K562 (cell line): Measurements from ENCODE around the gene DUSP19. TPM values are rescaled to one million over a fixed set of nuclear protein-coding genes. Genes with fewer than 3 reads are reported as not detected.

Source experiments
- ARID3A ChIP-seq: IDR thresholded peaks from 2 replicates; pipeline ENCODE4 v1.6.1; 2012; ENCODE audit warnings: low read depth, low read length, improper control_type of control experiment, borderline replicate concordance
- ATF2 ChIP-seq: sonication (generic); formaldehyde crosslinking; IDR thresholded peaks from 2 replicates; pipeline ENCODE4 v1.8.1; 2022; ENCODE audit warnings: missing genetic modification reagents
- BACH1 ChIP-seq: fragments of 200-800 bp; sonication (Bioruptor generic); IDR thresholded peaks from 2 replicates; pipeline ENCODE4 v1.6.1; 2016; ENCODE audit warnings: missing genetic modification characterization, missing compliant biosample characterization
- CEBPG ChIP-seq, 3 experiments: fragments of 200-800 bp in 1 of 3; sonication (Bioruptor generic) in 1 of 3; sonication (generic) in 1 of 3; formaldehyde crosslinking in 1 of 3; IDR thresholded peaks in 2 of 3; conservative IDR thresholded peaks in 1 of 3; 2 replicates each; pipeline versions ENCODE4 v1.6.1 to v1.8.0; 2016 to 2022; ENCODE audit warnings: missing compliant biosample characterization in 2 of 3, missing genetic modification characterization in 2 of 3, mild to moderate bottlenecking in 1 of 3, missing genetic modification reagents in 1 of 3
- COPS2 ChIP-seq: fragments of 450-650 bp; conservative IDR thresholded peaks from 2 replicates; pipeline ENCODE4 v1.6.1; 2016; ENCODE audit warnings: mild to moderate bottlenecking, moderate library complexity
- CTCF ChIP-seq, 3 experiments: IDR thresholded peaks in 2 of 3; conservative IDR thresholded peaks in 1 of 3; 2 replicates each; pipeline ENCODE4 v1.5.1; 2011 to 2012; ENCODE audit warnings: low read length in 3 of 3, mild to moderate bottlenecking in 3 of 3, control low read depth in 2 of 3, improper control_type of control experiment in 1 of 3, inconsistent platforms in 1 of 3, low read depth in 1 of 3, mixed read lengths in 1 of 3, moderate library complexity in 1 of 3; ENCODE audit not compliant: insufficient read depth in 2 of 3
- EP400 ChIP-seq: fragments of 450-650 bp; IDR thresholded peaks from 2 replicates; pipeline ENCODE4 v1.6.1; 2017; ENCODE audit warnings: antibody characterized with exemption, mild to moderate bottlenecking, moderate library complexity
- ID3 ChIP-seq, 2 experiments: fragments of 250-450 bp in 1 of 2; fragments of 450-650 bp in 1 of 2; sonication (Bioruptor Pico) in 1 of 2; IDR thresholded peaks; 2 replicates each; pipeline versions ENCODE4 v1.6.1 to v1.8.0; 2016 to 2021; ENCODE audit warnings: mild to moderate bottlenecking in 2 of 2, moderate library complexity in 2 of 2, missing compliant biosample characterization in 1 of 2, missing genetic modification characterization in 1 of 2
- NR1H2 ChIP-seq: sonication (generic); formaldehyde crosslinking; IDR thresholded peaks from 2 replicates; pipeline ENCODE4 v1.4.0; 2020; ENCODE audit warnings: mild to moderate bottlenecking, missing genetic modification reagents
- POLR2B ChIP-seq: fragments of 450-650 bp; IDR thresholded peaks from 2 replicates; pipeline ENCODE4 v1.6.1; 2018; ENCODE audit warnings: low read depth; ENCODE audit not compliant: partially characterized antibody
- ZNF175 ChIP-seq: fragments of 200-800 bp; sonication (Bioruptor generic); IDR thresholded peaks from 2 replicates; pipeline ENCODE4 v1.6.1; 2016; ENCODE audit warnings: low read depth, mild to moderate bottlenecking, missing genetic modification characterization, missing compliant biosample characterization
- polyA plus RNA-seq, 8 experiments: library from polyadenylated mRNA; depleted of rRNA in 4 of 8; stranded (reverse) in 5 of 8; unstranded in 3 of 8; fragments of >200 nt; fragmentation: Nextera tagmentation in 2 of 8; fragmentation: Illumina TruSeq in 1 of 8; extraction: Ambion mirVana in 2 of 8; extraction: Trizol in 1 of 8; gene quantifications; 2 replicates each; pipeline versions ENCODE4 v1.2.1 to v1.2.3, GENCODE V29; 2011 to 2014; ENCODE audit warnings: inconsistent platforms in 1 of 8, missing spikeins in 1 of 8
- total RNA-seq, 7 experiments: library from RNA; depleted of rRNA in 6 of 7; stranded (reverse); fragments of >200 nt in 6 of 7; fragmentation: Illumina TruSeq in 2 of 7; extraction: Trizol in 2 of 7; gene quantifications; 2 replicates each; pipeline versions ENCODE4 v1.2.1 to v1.2.3, GENCODE V29; 2011 to 2021; ENCODE audit warnings: low replicate concordance in 1 of 7
- TF ChIP-seq, protein P1 (sequence below), 3 experiments: fragments of 200-800 bp in 1 of 3; fragments of 250-450 bp in 1 of 3; fragments of 450-650 bp in 1 of 3; sonication (Bioruptor Pico) in 1 of 3; sonication (Bioruptor generic) in 1 of 3; formaldehyde crosslinking in 1 of 3; IDR thresholded peaks; 2 replicates each; pipeline versions ENCODE4 v1.6.1 to v1.8.0; 2016 to 2022; ENCODE audit warnings: mild to moderate bottlenecking in 2 of 3, missing genetic modification characterization in 2 of 3, missing compliant biosample characterization in 1 of 3, moderate library complexity in 1 of 3
- TF ChIP-seq, protein P2 (sequence below): fragments of 450-650 bp; IDR thresholded peaks from 2 replicates; pipeline ENCODE4 v1.6.1; 2016; ENCODE audit warnings: missing biosample characterization, missing genetic modification characterization

The DUSP19 gene
- total and polyA plus RNA-seq, 9 of the 15 experiments (the other 6 are each of a cell fraction or from before 2014, with no cell fraction given) = 1.6 to 6.3 (median 3.1) TPM

DNA sequence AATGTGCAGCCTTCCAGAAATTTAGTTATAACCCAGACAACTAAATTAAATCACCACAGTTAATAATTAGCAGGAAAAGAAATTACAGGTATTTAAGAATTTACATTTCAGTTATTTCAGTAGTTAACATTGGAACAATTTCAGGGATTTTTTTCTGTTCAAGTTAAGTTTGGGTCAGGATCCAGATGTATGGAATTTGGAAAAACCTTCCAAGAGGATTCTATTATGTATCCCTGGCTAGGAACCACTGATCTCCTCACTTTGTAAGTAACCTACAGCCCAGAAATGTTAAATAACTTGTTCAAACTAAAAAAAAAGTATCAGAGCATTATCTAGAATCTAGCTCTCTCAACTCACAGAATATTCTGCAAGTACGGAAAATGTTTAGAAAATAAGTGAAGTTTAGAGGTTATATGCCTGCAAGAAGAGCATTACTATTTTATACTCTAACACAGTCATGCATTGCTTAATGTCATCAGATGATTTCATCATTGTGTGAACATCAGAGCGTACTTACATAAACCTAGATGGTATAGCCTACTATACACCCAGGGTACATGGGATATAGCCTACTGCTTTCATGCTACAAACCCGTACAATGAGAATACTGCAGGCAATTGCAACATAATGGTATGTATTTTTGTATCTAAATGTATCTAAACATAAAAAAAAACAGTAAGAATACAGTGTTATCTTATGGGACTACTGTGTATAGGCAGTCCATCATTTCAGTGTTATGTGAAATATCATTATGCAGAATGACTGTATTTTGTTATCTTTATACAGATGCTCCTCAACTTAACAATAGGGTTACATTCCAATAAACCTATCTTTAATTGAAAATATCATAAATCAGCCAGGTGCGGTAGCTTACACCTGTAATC lies 46.4 kb upstream of the DUSP19 start (continued):
- no peak for TF ChIP-seq ATF2 (CRISPR knock-in tag)
- TF ChIP-seq ID3 (CRISPR knock-in tag; IDR thresholded peaks at IDR 0.05) = no peak
- no peak for TF ChIP-seq ID3 (tag; IDR thresholded peaks at IDR 0.05)
- TF ChIP-seq ZNF175 = no peak
- TF ChIP-seq CTCF (IDR thresholded peaks at IDR 0.05 in 2 of 3, conservative IDR thresholded peaks at IDR 0.05 in 1 of 3; ENCODE audit: insufficient read depth in 2 of 3, low read depth in 1 of 3, low read length in 3 of 3) = no peak
- TF ChIP-seq BACH1 (tag) = 0 out of 2 replicates have a peak, but pooled peaks have one; percentile 37
- peak; percentile 95 for TF ChIP-seq CEBPG (CRISPR knock-in tag; IDR thresholded peaks at IDR 0.05)
- peak; percentile 98 to 99 for TF ChIP-seq CEBPG (tag; conservative IDR thresholded peaks at IDR 0.05 in 1 of 2, IDR thresholded peaks at IDR 0.05 in 1 of 2)
- no peak for TF ChIP-seq NR1H2 (CRISPR knock-in tag)
- TF ChIP-seq ARID3A = 0 out of 2 replicates have a peak, but pooled peaks have one; percentile 31
- TF ChIP-seq POLR2B = no peak
- TF ChIP-seq, protein P1, sequence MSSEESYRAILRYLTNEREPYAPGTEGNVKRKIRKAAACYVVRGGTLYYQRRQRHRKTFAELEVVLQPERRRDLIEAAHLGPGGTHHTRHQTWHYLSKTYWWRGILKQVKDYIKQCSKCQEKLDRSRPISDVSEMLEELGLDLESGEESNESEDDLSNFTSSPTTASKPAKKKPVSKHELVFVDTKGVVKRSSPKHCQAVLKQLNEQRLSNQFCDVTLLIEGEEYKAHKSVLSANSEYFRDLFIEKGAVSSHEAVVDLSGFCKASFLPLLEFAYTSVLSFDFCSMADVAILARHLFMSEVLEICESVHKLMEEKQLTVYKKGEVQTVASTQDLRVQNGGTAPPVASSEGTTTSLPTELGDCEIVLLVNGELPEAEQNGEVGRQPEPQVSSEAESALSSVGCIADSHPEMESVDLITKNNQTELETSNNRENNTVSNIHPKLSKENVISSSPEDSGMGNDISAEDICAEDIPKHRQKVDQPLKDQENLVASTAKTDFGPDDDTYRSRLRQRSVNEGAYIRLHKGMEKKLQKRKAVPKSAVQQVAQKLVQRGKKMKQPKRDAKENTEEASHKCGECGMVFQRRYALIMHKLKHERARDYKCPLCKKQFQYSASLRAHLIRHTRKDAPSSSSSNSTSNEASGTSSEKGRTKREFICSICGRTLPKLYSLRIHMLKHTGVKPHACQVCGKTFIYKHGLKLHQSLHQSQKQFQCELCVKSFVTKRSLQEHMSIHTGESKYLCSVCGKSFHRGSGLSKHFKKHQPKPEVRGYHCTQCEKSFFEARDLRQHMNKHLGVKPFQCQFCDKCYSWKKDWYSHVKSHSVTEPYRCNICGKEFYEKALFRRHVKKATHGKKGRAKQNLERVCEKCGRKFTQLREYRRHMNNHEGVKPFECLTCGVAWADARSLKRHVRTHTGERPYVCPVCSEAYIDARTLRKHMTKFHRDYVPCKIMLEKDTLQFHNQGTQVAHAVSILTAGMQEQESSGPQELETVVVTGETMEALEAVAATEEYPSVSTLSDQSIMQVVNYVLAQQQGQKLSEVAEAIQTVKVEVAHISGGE (CRISPR knock-in tag; IDR thresholded peaks at IDR 0.05) = no peak
- TF ChIP-seq COPS2 = no peak
- TF ChIP-seq, protein P2, sequence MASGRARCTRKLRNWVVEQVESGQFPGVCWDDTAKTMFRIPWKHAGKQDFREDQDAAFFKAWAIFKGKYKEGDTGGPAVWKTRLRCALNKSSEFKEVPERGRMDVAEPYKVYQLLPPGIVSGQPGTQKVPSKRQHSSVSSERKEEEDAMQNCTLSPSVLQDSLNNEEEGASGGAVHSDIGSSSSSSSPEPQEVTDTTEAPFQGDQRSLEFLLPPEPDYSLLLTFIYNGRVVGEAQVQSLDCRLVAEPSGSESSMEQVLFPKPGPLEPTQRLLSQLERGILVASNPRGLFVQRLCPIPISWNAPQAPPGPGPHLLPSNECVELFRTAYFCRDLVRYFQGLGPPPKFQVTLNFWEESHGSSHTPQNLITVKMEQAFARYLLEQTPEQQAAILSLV (tag) = peak; percentile 93
- TF ChIP-seq EP400 = peak; percentile 61
